COLO668 (cell line): ENCODE results near the gene RNF169.
"Not testable (repeated sequence)": the region's sequence is repeated elsewhere in the genome, so short reads cannot be mapped to it uniquely, and the experiment has no call there.

ENCODE experiments used
- DNase-seq: peaks from one replicate; lab custom pipeline; 2025; ENCODE audit not compliant: unreplicated experiment; lab: John Stamatoyannopoulos, UW

RNF169 gene

GRCh38 chr11:74818283-74818946 lies 69.8 kb downstream of the RNF169 start:
- no peak for DNase-seq

DNA sequence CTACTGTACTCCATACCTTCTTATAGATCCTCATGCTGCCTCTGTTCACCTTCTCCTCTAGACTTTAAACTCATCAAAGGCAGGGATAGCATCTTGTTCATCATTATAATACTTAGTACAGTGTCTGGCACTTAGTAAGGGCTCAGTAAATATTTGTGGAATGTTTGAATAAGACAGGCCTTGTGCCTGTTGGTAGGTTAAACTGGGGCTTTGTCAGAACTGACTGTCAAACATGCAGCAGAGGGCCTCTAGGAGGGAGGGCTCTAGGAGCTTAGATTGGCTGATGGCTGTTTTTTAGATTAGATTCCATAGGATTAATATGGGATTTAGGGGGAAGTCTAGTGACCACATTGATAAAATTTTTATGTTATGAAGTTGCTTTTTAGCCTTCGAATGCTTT lies 70.8 kb downstream of the RNF169 start:
- DNase-seq, result no peak

- no peak for DNase-seq
Measured at GRCh38 chr11:74820763-74821162, 72.1 kb downstream of the RNF169 start.

DNA sequence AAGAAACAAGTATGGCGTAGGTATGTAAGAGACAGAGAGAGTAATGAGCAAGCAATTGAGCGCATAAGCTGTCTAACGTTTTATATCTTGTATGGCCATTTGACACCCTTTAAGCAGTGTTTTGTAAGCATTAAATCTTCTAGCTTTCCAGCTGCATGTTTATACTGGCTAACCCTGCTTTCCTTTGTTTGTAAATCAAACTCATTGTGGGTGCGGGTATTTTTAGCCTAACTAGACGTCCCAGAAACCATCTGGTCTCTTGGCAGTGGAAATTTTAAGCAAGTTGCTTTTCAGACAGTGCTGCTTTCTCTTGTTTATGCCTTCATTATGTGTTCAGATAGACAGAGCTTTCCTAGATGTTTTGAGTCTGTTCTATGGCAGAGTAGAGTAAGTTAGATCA lies 73.5 kb downstream of the RNF169 start:
- no peak for DNase-seq

GRCh38 chr11:74824285-74824982 lies 75.8 kb downstream of the RNF169 start:
- DNase-seq, result no peak

GRCh38 chr11:74825596-74825995 lies 76.9 kb downstream of the RNF169 start:
- DNase-seq, result not testable (repeated sequence)

- no peak for DNase-seq
Measured at GRCh38 chr11:74826901-74827300, 78.3 kb downstream of the RNF169 start.

GRCh38 chr11:74837191-74837590 lies 88.5 kb downstream of the RNF169 start:
- DNase-seq, result no peak

GRCh38 chr11:74838188-74838587 lies 89.5 kb downstream of the RNF169 start:
- no peak for DNase-seq

DNA sequence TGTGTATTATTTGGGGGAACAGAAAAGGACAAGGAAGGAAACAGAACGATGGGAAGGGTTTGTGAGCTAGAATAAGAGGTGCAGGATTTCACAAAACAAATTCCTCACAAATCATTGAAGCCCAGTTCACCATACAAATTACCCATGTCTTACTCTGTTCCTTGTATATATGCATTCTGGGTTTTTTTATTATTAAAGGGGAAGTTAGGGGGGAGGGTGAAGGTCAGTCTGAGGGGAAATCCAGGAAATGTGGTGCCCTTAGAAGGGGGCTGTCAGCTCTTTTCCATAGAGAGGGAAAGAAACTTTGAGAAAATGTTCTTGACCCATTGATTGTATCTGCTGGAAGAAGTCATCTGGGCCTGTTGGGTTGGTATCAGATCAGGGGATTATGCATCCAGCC lies 90.8 kb downstream of the RNF169 start:
- DNase-seq, result no peak

- DNase-seq, result no peak
Measured at GRCh38 chr11:74839971-74840370, 91.3 kb downstream of the RNF169 start.

- no peak for DNase-seq
Measured at GRCh38 chr11:74840486-74840885, 91.8 kb downstream of the RNF169 start.

GRCh38 chr11:74842967-74843366 lies 94.3 kb downstream of the RNF169 start:
- DNase-seq, result no peak

GRCh38 chr11:74844072-74844471 lies 95.4 kb downstream of the RNF169 start:
- DNase-seq, result no peak

- DNase-seq, result no peak
Measured at GRCh38 chr11:74844865-74845264, 96.2 kb downstream of the RNF169 start.

DNA sequence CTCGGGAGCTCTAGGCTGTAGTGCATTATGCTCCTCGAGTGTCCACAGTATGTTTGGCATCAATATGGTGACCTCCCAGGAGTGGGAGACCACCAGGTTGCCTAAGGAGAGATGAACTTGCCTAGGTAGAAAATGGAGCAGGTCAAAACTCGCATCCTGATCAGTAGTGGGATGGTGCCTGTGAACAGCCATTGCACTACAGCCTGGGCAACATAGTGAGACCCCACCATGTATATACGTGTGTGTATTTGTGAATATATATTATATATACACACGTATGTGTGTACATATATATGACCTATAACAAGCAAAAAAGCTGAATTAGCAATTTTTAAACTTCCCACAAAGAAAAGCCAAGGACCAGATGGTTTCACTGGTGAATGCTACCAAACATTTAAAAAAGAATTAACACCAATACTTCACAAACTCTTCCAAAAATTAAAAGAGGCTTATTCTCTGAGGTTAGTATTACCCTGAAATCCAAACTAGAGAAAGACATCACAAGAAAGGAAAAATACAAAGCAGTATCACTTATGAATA lies 97.4 kb downstream of the RNF169 start:
- no peak for DNase-seq

- DNase-seq, result no peak
Measured at GRCh38 chr11:74846770-74847169, 98.1 kb downstream of the RNF169 start.

DNA sequence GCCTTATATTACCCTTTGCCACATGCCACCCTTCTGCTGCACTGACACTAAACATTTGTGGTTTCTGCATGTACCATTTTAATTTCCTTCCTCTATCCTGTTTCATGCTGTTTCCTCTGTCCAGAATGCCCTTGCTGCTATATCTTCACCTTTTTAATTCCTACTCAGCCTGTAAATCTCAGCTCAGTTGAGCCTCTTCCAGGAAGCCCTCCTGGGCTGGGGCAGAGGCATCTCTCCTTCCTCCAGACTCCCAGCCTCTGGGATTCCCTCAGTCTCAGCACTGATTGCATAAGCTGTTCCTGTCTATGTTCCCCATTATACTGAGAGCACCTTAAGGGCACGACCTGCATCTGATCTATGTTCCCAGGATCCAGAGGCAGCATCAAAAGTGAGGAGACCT lies 98.7 kb downstream of the RNF169 start:
- no peak for DNase-seq

- DNase-seq, result no peak
Measured at GRCh38 chr11:74847895-74848294, 99.2 kb downstream of the RNF169 start.

DNA sequence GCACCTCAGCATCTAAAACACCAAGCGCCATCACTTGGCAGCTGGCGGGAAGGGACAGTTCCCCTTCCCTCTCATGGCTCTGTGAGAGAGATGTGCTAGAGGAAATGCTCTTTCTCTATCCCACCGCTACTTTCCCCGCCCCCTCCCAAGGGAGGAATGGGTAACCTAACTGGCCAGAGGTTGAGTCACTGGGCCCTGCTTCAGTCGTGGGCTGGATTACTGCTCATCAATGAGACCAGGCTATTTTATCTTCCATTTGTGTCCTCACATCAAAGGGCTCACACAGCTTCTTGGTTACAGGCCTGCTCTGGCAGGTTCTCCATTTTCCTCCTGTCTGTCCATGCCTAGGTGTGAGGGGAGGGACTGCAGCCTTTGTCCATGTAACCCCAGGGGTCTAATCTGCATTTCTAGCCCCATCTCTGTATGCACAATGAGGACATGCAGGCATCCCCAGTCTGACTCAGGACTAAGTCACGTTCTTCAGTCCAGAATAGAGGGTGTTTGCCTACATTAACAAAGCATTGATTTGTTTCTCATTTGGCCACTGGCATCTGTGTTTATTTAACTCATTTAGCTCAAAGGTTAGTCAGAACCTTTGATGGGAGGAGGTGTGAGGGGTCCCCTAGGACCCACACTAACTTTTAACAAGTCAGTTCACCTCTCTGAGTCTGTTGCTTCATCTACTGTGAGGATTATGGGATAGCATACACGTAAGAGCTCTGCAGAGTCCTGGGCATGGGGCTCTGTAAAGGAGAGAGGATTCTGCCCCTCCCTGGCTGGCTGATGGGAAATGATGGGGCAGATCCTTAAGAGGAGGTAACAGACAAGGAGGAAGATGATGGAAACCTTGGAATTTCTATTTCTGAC lies 101.1 kb downstream of the RNF169 start:
- no peak for DNase-seq

- DNase-seq, result no peak
Measured at GRCh38 chr11:74853223-74853622, 104.6 kb downstream of the RNF169 start.

DNA sequence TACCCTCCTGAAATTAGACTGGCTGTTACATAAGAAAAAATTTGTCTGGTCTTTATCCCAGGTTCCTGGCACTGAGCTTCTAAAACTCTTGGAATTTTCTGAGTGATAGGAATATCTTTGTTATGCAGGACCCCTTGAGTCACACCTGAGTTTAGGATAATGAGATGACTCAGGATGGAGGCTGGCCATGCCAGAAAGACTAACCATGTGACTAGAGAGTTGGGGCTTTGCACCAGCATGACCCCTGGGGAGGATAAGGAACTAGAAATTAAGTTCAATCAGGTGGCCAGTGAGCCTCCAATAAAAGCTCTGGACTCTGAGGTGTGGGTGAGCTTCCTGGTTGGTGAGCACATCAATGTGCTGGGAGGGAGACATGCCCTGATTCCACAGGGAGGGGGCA lies 112.1 kb downstream of the RNF169 start:
- no peak for DNase-seq
